HG02973 (cell line): ENCODE results near the gene CHCHD6.

Experiments
- ATAC-seq: cut with Tn5 transposase; IDR thresholded peaks from one replicate; pipeline ENCODE4 v1.9.1; 2021; ENCODE audit warnings: moderate library complexity; ENCODE audit not compliant: unreplicated experiment

Gene CHCHD6

GRCh38 chr3:126854666-126855065, 150.6 kb downstream of the CHCHD6 start:
- no peak for ATAC-seq

GRCh38 chr3:126855374-126855773, 151.3 kb downstream of the CHCHD6 start:
- no peak for ATAC-seq

- ATAC-seq: no peak
These were observed 153.9 kb downstream of the CHCHD6 start for GRCh38 chr3:126857928-126858327.

- ATAC-seq: no peak
These were observed 154.4 kb downstream of the CHCHD6 start for GRCh38 chr3:126858401-126858800.

- no peak for ATAC-seq
These were observed 154.8 kb downstream of the CHCHD6 start for GRCh38 chr3:126858887-126859286.

- no peak for ATAC-seq
These were observed 155.6 kb downstream of the CHCHD6 start for GRCh38 chr3:126859415-126860246.

GRCh38 chr3:126865736-126866135, 161.7 kb downstream of the CHCHD6 start:
- ATAC-seq: no peak

GRCh38 chr3:126866175-126866759, 162.2 kb downstream of the CHCHD6 start:
- no peak for ATAC-seq

GRCh38 chr3:126867190-126867862, 163.3 kb downstream of the CHCHD6 start:
- no peak for ATAC-seq

GRCh38 chr3:126867863-126868200, 163.8 kb downstream of the CHCHD6 start:
- ATAC-seq: no peak

GRCh38 chr3:126870608-126871210, 166.7 kb downstream of the CHCHD6 start:
- no peak for ATAC-seq

GRCh38 chr3:126872701-126873342, 168.8 kb downstream of the CHCHD6 start:
- no peak for ATAC-seq

- no peak for ATAC-seq
These were observed 169.4 kb downstream of the CHCHD6 start for GRCh38 chr3:126873416-126873815.

- ATAC-seq: no peak
These were observed 174.6 kb downstream of the CHCHD6 start for GRCh38 chr3:126878664-126879063.

- no peak for ATAC-seq
These were observed 176.9 kb downstream of the CHCHD6 start for GRCh38 chr3:126880901-126881300.

- ATAC-seq: no peak
These were observed 177.8 kb downstream of the CHCHD6 start for GRCh38 chr3:126881861-126882260.

- ATAC-seq: no peak
These were observed 179.2 kb downstream of the CHCHD6 start for GRCh38 chr3:126883241-126883640.

GRCh38 chr3:126885425-126885824, 181.4 kb downstream of the CHCHD6 start:
- ATAC-seq: no peak

GRCh38 chr3:126886217-126886616, 182.2 kb downstream of the CHCHD6 start:
- ATAC-seq: no peak

GRCh38 chr3:126887686-126888085, 183.6 kb downstream of the CHCHD6 start:
- ATAC-seq: no peak

- no peak for ATAC-seq
These were observed 184.2 kb downstream of the CHCHD6 start for GRCh38 chr3:126888186-126888760.
